K562 (cell line): ENCODE results near the gene CNPY4. TPM values are rescaled to one million over a fixed set of nuclear protein-coding genes. Genes with fewer than 3 reads are reported as not detected.

Experiments used
- BHLHE40 ChIP-seq: IDR thresholded peaks from 2 replicates; pipeline ENCODE4 v1.6.1; 2011; ENCODE audit warnings: low read length, improper control_type of control experiment
- DIDO1 ChIP-seq: fragments of 450-650 bp; IDR thresholded peaks from 2 replicates; pipeline ENCODE4 v1.6.1; 2016; ENCODE audit warnings: low read depth, missing biosample characterization, missing genetic modification characterization
- LARP7 ChIP-seq: fragments of 450-650 bp; IDR thresholded peaks from 2 replicates; pipeline ENCODE4 v1.6.1; 2016
- UBTF ChIP-seq, 2 experiments: IDR thresholded peaks; 2 replicates each; pipeline ENCODE4 v1.6.1; 2012; ENCODE audit warnings: improper control_type of control experiment in 2 of 2, low read depth in 2 of 2, low read length in 2 of 2, borderline replicate concordance in 1 of 2
- ZNF253 ChIP-seq: fragments of 250-450 bp; sonication (Bioruptor Pico); conservative IDR thresholded peaks from 2 replicates; pipeline ENCODE4 v1.6.1; 2021; ENCODE audit warnings: mild to moderate bottlenecking
- polyA plus RNA-seq, 8 experiments: library from polyadenylated mRNA; depleted of rRNA in 4 of 8; stranded (reverse) in 5 of 8; unstranded in 3 of 8; fragments of >200 nt; fragmentation: Nextera tagmentation in 2 of 8; fragmentation: Illumina TruSeq in 1 of 8; extraction: Ambion mirVana in 2 of 8; extraction: Trizol in 1 of 8; gene quantifications; 2 replicates each; pipeline versions ENCODE4 v1.2.1 to v1.2.3, GENCODE V29; 2011 to 2014; ENCODE audit warnings: inconsistent platforms in 1 of 8, missing spikeins in 1 of 8
- total RNA-seq, 7 experiments: library from RNA; depleted of rRNA in 6 of 7; stranded (reverse); fragments of >200 nt in 6 of 7; fragmentation: Illumina TruSeq in 2 of 7; extraction: Trizol in 2 of 7; gene quantifications; 2 replicates each; pipeline versions ENCODE4 v1.2.1 to v1.2.3, GENCODE V29; 2011 to 2021; ENCODE audit warnings: low replicate concordance in 1 of 7
- TF ChIP-seq, protein P1 (sequence below): fragments of 450-650 bp; IDR thresholded peaks from 2 replicates; pipeline ENCODE4 v1.6.1; 2016; ENCODE audit warnings: low read depth
- TF ChIP-seq, protein P2 (sequence below): fragments of 450-650 bp; IDR thresholded peaks from 2 replicates; pipeline ENCODE4 v1.6.1; 2016; ENCODE audit warnings: missing biosample characterization, missing genetic modification characterization

CNPY4 gene
- total and polyA plus RNA-seq, 9 of the 15 experiments (the other 6 are each of a cell fraction or from before 2014, with no cell fraction given): 1.9 to 11.2 (median 7.0) TPM

DNA sequence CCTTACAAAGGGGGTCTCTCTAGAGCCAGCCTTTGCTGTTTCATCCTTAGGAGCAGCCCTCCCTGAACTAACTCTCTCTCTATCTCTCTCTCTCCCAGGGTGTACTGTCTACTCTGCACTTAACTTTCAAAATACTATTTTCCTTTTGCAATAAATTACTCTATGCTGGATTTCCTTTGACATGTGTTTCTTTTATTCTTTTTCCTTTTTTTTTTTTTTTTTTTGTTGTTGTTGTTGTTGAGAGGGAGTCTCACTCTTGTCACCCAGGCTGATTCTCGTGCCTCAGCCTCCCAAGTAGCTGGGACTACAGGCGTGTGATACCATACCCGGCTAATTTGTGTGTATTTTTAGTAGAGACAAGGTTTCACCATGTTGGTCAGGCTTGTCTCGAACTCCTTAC, 36.5 kb upstream of the CNPY4 start (continued):
- TF ChIP-seq, protein P1, sequence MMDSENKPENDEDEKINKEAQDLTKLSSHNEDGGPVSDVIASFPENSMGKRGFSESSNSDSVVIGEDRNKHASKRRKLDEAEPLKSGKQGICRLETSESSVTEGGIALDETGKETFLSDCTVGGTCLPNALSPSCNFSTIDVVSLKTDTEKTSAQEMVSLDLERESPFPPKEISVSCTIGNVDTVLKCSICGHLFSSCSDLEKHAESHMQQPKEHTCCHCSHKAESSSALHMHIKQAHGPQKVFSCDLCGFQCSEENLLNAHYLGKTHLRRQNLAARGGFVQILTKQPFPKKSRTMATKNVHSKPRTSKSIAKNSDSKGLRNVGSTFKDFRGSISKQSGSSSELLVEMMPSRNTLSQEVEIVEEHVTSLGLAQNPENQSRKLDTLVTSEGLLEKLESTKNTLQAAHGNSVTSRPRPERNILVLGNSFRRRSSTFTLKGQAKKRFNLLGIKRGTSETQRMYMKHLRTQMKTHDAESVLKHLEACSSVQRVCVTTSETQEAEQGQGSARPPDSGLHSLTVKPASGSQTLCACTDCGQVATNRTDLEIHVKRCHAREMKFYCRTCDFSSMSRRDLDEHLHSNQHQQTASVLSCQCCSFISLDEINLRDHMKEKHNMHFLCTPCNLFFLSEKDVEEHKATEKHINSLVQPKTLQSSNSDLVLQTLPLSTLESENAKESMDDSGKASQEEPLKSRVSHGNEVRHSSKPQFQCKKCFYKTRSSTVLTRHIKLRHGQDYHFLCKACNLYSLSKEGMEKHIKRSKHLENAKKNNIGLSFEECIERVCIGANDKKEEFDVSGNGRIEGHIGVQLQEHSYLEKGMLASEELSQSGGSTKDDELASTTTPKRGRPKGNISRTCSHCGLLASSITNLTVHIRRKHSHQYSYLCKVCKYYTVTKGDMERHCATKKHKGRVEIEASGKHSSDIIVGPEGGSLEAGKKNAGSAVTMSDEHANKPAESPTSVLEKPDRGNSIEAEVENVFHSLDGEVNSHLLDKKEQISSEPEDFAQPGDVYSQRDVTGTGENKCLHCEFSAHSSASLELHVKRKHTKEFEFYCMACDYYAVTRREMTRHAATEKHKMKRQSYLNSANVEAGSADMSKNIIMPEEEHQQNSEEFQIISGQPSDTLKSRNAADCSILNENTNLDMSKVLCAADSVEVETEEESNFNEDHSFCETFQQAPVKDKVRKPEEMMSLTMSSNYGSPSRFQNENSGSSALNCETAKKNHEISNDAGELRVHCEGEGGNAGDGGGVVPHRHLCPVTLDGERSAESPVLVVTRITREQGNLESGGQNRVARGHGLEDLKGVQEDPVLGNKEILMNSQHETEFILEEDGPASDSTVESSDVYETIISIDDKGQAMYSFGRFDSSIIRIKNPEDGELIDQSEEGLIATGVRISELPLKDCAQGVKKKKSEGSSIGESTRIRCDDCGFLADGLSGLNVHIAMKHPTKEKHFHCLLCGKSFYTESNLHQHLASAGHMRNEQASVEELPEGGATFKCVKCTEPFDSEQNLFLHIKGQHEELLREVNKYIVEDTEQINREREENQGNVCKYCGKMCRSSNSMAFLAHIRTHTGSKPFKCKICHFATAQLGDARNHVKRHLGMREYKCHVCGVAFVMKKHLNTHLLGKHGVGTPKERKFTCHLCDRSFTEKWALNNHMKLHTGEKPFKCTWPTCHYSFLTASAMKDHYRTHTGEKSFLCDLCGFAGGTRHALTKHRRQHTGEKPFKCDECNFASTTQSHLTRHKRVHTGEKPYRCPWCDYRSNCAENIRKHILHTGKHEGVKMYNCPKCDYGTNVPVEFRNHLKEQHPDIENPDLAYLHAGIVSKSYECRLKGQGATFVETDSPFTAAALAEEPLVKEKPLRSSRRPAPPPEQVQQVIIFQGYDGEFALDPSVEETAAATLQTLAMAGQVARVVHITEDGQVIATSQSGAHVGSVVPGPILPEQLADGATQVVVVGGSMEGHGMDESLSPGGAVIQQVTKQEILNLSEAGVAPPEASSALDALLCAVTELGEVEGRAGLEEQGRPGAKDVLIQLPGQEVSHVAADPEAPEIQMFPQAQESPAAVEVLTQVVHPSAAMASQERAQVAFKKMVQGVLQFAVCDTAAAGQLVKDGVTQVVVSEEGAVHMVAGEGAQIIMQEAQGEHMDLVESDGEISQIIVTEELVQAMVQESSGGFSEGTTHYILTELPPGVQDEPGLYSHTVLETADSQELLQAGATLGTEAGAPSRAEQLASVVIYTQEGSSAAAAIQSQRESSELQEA: peak; percentile 38; the same call in 1 of the 2 replicates
- TF ChIP-seq LARP7 (peak; percentile 33; the same call in 1 of the 2 replicates), BHLHE40 (no peak), DIDO1 (tag) (0 out of 2 replicates have a peak, but pooled peaks have one; percentile 22), ZNF253 (CRISPR knock-in tag) (no peak), UBTF (IDR thresholded peaks at IDR 0.05; ENCODE audit: borderline replicate concordance in 1 of 2, low read depth in 2 of 2, low read length in 2 of 2) (no peak)
- TF ChIP-seq, protein P2, sequence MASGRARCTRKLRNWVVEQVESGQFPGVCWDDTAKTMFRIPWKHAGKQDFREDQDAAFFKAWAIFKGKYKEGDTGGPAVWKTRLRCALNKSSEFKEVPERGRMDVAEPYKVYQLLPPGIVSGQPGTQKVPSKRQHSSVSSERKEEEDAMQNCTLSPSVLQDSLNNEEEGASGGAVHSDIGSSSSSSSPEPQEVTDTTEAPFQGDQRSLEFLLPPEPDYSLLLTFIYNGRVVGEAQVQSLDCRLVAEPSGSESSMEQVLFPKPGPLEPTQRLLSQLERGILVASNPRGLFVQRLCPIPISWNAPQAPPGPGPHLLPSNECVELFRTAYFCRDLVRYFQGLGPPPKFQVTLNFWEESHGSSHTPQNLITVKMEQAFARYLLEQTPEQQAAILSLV (tag): peak; percentile 63; the same call in 1 of the 2 replicates
